Measurements from ENCODE around the gene PTGES. TPM values are rescaled to one million over a fixed set of nuclear protein-coding genes. Genes with fewer than 3 reads are reported as not detected.

PTGES gene
- total RNA-seq, 2 donors from 2014 or later: not detected

DNA sequence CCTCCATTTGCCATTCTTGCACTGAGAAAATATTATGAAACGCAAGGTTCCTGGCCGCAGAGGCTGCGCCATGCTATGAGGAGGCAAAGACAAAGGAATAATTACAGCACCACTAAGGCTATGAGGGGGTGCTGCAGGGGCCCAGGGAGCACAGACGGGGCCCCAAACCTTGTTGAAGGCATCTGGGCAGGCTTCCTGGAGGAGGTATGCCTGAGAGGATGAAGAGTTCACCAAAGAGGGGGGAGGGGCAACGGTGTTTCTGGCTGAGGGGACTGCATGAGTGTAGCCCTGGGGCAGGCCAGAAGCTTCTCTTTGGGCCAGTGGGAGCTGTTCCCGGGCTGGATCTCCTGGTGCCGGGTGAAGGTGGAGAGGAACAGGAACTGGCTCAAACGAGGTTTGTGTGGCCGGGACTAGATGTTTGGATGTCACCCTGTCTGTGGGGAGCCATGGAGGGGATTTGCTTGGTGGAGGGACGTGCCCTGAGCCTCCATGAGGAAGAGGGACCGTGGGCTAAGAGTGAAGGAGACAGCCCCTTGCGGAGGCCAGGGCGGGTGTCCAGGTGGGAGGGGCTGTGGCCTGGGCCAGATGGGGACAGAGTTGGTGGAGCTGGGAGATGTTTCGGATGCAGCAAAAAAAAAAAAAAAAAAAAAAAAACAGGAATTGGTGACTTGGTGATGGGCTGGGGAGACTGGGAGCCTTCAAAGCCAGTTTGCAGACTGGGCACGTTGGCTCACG, 28.2 kb downstream of the PTGES start:
- no peak overlapping the region for H3K4me3 Mint-ChIP-seq
- H3K27ac Mint-ChIP-seq: no peak overlapping the region
- H3K27me3 Mint-ChIP-seq: peaks cover 9% of the 10 kb centered on the region
- H3K9me3 Mint-ChIP-seq: no peaks in the 10 kb centered on the region
- H3K36me3 Mint-ChIP-seq (ENCODE audit: low read depth): no peaks in the 10 kb centered on the region
- ATAC-seq (replicated peaks): no peak
- no peaks in the 10 kb centered on the region for H3K4me1 Mint-ChIP-seq

DNA sequence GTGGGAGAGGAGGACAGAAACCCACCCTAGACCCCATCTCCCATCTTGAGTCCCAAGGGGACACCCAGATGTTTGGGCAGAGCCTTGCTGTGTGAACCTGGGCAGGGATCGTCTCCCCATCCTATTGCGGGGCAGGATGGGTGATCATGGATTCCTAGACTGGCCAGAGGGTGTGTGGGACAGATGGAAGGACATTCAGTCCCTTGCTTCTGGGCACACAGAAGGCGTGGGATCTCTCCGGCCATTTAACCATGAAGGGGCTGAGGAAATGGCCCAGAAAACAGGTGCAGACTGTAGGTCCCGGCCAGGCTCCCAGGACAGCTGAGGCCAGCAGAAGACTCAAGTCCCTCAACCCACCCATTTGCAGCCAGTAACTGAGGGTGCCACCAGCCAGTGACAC, 29.9 kb downstream of the PTGES start:
- Mint-ChIP-seq H3K4me1 (no peaks in the 10 kb centered on the region), H3K9me3 (no peaks in the 10 kb centered on the region), H3K27ac (no peak overlapping the region), H3K36me3 (ENCODE audit: low read depth) (no peaks in the 10 kb centered on the region), H3K27me3 (peaks cover 7% of the 10 kb centered on the region), H3K4me3 (no peak overlapping the region)
- no peak for ATAC-seq (replicated peaks)

DNA sequence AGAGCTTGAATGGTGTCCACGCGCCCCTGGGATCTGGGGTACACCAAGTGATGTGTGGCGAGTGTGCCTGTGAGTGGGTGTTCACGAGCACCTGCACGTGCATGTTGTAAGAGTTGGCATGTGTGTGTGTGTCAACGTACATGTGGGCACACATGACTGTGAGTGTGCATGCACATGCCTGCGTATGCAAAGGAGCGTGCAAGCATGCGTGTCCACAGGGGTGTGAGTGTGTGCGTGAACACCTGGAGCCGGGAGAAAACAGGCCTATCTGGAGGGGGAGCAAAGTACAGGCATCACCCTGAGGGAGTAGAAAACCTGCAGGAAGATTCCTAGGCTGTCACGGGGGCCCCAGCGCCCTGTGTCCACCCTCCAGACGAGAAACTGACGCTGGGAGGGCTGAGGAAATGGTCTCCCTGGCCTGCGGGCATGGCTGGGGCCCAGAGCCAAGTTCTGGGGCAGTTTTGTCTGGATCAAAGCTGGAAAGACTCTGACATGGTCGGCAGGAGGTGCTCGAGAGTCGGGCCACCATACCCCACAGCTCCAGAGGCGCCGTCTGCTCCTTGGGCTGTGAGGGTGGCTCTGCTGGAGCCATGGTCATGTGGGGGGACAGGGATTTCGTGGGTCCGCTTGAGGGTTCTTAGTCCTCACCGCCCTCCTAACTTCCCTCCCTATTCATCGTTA, 31.8 kb downstream of the PTGES start:
- Mint-ChIP-seq H3K4me3 (no peak overlapping the region), H3K9me3 (no peaks in the 10 kb centered on the region), H3K27me3 (peaks cover 7% of the 10 kb centered on the region), H3K4me1 (no peaks in the 10 kb centered on the region), H3K27ac (no peak overlapping the region), H3K36me3 (ENCODE audit: low read depth) (no peaks in the 10 kb centered on the region)
- no peak for ATAC-seq (replicated peaks)

DNA sequence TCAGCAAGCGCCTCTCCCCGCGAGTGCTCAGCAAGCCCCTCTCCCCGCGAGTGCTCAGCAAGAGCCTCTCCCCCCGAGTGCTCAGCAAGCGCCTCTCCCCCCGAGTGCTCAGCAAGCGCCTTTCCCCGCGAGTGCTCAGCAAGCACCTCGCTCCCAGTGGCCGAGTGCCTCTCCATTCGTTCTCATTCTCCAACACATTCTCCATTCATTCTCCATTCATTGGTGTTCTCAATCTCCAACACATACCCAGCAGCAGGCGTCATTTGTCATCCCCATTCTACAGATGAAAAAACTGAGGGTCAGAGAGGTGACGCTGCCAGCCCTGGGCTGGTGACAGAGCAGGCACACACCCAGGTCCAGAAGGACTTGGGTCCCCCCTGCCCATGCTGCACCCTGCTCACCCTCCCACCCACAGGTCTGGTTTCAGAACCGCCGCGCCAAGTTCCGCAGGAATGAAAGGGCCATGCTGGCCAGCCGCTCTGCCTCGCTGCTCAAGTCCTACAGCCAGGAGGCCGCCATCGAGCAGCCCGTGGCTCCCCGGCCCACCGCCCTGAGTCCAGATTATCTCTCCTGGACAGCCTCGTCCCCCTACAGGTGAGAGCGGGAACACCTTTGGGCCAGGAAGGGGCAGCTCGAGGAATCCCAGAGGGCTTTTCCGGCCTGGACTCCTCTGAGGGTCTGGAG, 32.5 kb downstream of the PTGES start:
- Mint-ChIP-seq H3K27ac (no peak overlapping the region), H3K27me3 (peaks cover 10% of the 10 kb centered on the region), H3K9me3 (no peaks in the 10 kb centered on the region), H3K36me3 (ENCODE audit: low read depth) (no peaks in the 10 kb centered on the region), H3K4me1 (no peaks in the 10 kb centered on the region), H3K4me3 (no peak overlapping the region)
- ATAC-seq (replicated peaks): no peak

DNA sequence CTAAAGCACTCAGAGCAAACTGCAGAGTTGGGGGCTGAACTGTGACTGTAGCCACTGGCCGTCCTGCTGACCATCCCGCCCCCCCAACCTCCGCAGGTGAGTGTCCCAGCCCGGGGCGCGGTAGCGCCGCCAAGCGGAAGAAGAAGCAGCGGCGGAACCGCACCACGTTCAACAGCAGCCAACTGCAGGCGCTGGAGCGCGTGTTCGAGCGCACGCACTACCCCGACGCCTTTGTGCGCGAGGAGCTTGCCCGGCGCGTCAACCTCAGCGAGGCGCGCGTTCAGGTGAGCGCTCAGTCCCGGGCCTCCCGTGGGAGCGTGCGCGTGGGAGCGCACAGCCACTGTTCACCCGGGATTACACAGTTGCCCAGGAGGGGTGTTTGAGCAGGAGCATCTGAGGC, 33.7 kb downstream of the PTGES start:
- no peak for ATAC-seq (replicated peaks)
- H3K9me3 Mint-ChIP-seq: no peaks in the 10 kb centered on the region
- H3K36me3 Mint-ChIP-seq (ENCODE audit: low read depth): no peaks in the 10 kb centered on the region
- no peak overlapping the region for H3K27ac Mint-ChIP-seq
- H3K4me1 Mint-ChIP-seq: no peaks in the 10 kb centered on the region
- peaks cover 7% of the 10 kb centered on the region for H3K27me3 Mint-ChIP-seq
- H3K4me3 Mint-ChIP-seq: no peak overlapping the region

DNA sequence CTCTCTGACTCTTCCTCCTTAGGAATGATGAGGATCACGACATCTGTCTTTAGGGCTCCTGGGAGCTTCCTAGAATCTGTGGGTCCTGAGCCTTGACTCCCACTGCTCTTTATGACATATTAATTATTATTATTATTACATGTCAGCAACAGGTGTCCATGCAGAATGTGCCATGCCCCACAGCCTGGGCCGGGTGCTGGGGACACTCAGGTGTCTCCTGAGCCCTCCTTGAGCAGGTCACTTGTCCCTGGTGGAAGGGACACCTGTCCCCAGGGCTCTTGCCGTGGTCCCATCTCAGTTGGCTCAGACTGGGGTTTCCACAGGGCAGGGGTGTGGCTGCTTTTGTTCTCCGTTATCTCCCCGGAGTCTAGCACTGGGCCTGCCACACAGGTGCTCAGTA, 34.2 kb downstream of the PTGES start:
- Mint-ChIP-seq H3K36me3 (ENCODE audit: low read depth) (no peaks in the 10 kb centered on the region), H3K27me3 (peaks cover 7% of the 10 kb centered on the region), H3K9me3 (no peaks in the 10 kb centered on the region), H3K4me1 (no peaks in the 10 kb centered on the region), H3K4me3 (no peak overlapping the region), H3K27ac (no peak overlapping the region)
- no peak for ATAC-seq (replicated peaks)

DNA sequence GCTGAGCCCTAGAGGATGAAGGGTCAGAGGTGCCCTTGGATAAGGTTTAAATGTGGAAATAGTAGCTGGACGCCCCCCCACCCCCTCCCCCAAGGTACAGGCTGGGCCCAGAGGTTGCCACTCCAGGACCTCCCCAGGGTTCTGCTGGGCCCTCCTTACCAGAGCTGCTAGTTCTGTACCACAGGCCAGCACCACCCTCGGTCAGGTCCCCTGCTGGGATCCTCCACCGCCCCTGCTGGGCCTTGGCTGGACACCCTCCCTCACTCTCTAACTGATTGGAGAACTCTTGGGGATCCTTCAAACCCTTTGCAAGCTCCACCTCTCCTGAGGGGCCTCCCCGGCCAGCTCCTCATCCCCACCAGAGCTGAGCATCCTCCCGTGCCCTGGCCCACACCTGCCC, 34.9 kb downstream of the PTGES start:
- no peak for ATAC-seq (replicated peaks)
- Mint-ChIP-seq H3K4me1 (no peaks in the 10 kb centered on the region), H3K9me3 (no peaks in the 10 kb centered on the region), H3K27ac (no peak overlapping the region), H3K36me3 (ENCODE audit: low read depth) (no peaks in the 10 kb centered on the region), H3K4me3 (no peak overlapping the region), H3K27me3 (peaks cover 7% of the 10 kb centered on the region)

DNA sequence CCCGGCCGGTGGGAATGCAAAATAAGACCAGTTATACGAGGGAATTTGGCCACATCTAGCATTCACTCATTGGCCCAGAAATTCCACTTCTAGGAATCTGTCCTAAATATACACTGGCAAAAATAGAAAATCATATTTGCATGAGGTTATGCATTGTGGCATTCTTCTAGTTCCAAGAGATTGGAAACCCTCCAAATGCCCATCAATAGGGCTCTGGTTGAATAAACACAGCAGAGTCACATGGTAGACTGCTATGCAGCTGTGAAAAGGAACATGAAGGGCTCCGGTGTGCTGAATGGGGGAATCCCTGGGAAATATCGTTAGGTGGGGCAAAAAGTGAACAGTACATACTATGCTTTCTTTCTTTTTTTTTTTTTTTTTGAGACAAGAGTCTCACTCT, 36.8 kb downstream of the PTGES start:
- peaks cover 5% of the 10 kb centered on the region for H3K4me1 Mint-ChIP-seq
- H3K27me3 Mint-ChIP-seq: peaks cover 7% of the 10 kb centered on the region
- H3K9me3 Mint-ChIP-seq: no peaks in the 10 kb centered on the region
- H3K4me3 Mint-ChIP-seq: no peak overlapping the region
- no peak overlapping the region for H3K27ac Mint-ChIP-seq
- no peaks in the 10 kb centered on the region for H3K36me3 Mint-ChIP-seq (ENCODE audit: low read depth)
- no peak for ATAC-seq (replicated peaks)

DNA sequence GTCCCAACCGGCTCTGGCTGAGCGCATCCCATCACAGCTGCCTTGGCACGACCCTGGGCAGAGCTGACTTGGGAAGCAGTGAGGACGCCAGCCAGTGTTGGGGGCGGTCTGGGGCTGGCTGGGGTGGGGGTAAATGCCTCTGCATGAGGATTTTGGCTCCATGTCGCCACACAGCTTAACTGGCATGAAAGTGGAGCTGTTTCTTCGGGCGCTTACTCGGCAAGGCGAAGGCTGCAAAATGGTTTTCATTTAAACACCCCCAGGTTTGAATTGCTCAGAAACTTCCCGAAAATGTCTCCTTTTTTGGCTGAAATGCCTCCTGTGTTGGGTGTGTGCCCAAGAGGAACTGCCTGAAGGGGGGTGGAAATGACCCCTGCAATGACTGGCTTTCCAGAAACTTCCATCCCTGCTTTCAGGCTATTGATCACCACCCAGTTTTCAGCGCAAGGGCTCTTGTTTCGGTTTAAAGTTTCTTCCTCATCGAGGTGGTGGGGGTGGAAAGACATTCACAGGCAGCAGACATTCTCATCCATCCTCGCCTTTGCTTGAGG, 38.3 kb downstream of the PTGES start:
- Mint-ChIP-seq H3K9me3 (no peaks in the 10 kb centered on the region), H3K27me3 (peaks cover 3% of the 10 kb centered on the region), H3K4me3 (no peak overlapping the region), H3K4me1 (peaks cover 5% of the 10 kb centered on the region), H3K27ac (no peak overlapping the region), H3K36me3 (ENCODE audit: low read depth) (no peaks in the 10 kb centered on the region)
- ATAC-seq (replicated peaks): no peak

DNA sequence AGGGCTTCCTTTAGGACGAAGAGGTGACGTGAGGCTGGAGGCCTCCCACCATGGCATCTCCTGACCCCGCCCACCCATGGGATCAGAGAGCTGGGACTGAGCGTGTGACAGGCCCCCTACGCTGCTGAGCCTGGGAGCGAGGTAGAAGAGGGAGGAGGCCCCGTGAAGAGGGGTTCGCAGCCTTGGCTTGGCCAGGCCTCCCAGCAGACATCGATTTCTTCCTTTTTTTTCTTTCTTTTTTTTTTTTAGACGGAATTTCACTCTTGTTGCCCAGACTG, 39.5 kb downstream of the PTGES start:
- no peaks in the 10 kb centered on the region for H3K9me3 Mint-ChIP-seq
- H3K4me1 Mint-ChIP-seq: peaks cover 5% of the 10 kb centered on the region
- no peak overlapping the region for H3K27ac Mint-ChIP-seq
- ATAC-seq (replicated peaks): no peak
- no peak overlapping the region for H3K4me3 Mint-ChIP-seq
- H3K27me3 Mint-ChIP-seq: peaks cover 3% of the 10 kb centered on the region
- no peaks in the 10 kb centered on the region for H3K36me3 Mint-ChIP-seq (ENCODE audit: low read depth)

DNA sequence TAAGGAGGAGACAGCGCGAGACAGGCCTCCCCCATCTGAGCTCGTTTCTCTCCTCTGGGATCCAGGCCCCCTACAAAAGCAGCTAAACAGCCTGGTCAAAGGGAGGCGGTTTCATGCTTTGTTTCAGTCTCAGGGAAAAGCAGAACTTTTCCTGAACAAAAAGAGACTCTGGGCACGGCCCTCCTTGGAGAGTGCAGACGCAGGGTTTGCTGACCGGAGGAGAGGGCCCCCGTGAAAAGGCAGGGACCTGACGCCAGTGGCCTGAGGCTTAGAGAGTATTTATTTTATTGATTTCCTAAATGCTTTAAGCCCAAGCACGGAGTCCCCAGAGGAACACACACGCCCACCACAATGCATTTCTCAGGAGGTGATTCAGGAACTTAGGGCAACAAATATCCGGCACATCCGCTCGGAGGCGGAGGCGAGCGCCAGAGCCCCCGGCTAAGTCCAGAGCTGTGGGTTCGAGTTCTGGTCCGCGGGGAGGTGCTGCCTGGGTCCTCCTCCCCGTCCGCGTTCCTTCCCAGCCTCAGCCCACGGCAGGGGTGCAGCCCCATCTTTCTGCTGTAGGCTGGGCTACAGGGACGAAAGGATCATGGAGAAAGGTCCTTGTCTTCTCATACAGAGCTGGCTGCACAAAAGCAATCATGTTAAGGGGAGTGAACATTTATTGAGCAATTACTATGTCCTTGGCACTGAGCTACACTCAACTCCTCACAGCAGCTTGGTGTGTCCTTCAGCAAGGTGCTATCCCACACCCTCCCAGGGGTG, 40.0 kb downstream of the PTGES start:
- no peak for ATAC-seq (replicated peaks)
- H3K4me3 Mint-ChIP-seq: no peak overlapping the region
- no peaks in the 10 kb centered on the region for H3K9me3 Mint-ChIP-seq
- no peak overlapping the region for H3K27ac Mint-ChIP-seq
- H3K4me1 Mint-ChIP-seq: peaks cover 5% of the 10 kb centered on the region
- H3K36me3 Mint-ChIP-seq (ENCODE audit: low read depth): no peaks in the 10 kb centered on the region
- peaks cover 3% of the 10 kb centered on the region for H3K27me3 Mint-ChIP-seq

DNA sequence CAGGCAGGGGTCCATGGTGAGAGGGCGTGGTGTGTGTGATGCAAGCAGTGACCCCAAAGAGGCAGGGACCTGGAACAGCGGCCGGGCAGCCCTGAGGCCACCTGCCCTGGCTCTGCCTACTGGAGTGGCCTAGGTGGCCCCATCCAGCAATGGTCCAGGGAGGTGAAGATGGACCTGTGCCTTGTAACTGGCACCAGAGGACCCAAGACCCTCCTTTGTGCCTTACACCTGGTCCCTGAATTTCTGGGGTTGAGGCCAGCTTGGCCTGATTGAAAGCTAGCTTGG, 42.7 kb downstream of the PTGES start:
- no peaks in the 10 kb centered on the region for H3K27me3 Mint-ChIP-seq
- no peak for ATAC-seq (replicated peaks)
- H3K36me3 Mint-ChIP-seq (ENCODE audit: low read depth): no peaks in the 10 kb centered on the region
- H3K27ac Mint-ChIP-seq: no peak overlapping the region
- H3K4me3 Mint-ChIP-seq: no peak overlapping the region
- no peaks in the 10 kb centered on the region for H3K9me3 Mint-ChIP-seq
- peaks cover 5% of the 10 kb centered on the region for H3K4me1 Mint-ChIP-seq

DNA sequence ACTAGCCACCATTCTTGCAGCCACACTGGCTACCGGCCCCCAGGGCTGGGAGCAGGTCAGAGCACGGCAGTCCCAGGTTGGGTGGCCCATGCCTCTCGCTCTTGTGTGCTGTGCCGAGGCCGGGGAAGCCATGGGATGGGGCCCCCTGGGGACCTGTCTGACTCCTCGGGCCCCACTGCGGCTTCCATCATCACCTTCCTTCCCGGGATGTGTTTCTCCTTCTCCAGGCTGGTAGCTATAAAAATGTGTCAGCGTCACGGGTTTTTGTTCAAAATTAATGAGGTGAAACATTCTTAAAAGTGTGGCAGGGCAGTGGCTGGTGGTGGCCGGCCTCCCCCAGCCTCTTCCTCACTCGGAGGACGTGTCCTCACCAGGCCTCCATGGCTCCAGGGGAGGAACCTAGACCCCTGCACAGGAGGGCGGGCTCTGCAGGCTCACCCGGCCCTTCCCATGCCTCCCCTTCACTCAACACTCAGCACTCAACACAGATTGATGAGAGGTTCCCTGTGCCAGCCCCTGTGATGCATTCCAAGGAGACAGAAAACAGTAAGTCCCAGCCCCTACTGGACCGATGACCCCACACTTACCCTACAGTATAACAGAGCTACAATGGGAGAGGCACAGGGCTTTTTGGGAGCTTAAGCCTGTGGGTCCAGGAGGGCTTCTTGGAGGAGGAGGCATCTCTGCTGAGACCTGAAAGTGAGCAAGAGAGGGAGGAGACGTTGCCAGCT, 43.2 kb downstream of the PTGES start:
- no peak overlapping the region for H3K4me3 Mint-ChIP-seq
- no peaks in the 10 kb centered on the region for H3K9me3 Mint-ChIP-seq
- peaks cover 5% of the 10 kb centered on the region for H3K4me1 Mint-ChIP-seq
- no peak overlapping the region for H3K27ac Mint-ChIP-seq
- H3K27me3 Mint-ChIP-seq: no peaks in the 10 kb centered on the region
- ATAC-seq (replicated peaks): no peak
- H3K36me3 Mint-ChIP-seq (ENCODE audit: low read depth): no peaks in the 10 kb centered on the region

DNA sequence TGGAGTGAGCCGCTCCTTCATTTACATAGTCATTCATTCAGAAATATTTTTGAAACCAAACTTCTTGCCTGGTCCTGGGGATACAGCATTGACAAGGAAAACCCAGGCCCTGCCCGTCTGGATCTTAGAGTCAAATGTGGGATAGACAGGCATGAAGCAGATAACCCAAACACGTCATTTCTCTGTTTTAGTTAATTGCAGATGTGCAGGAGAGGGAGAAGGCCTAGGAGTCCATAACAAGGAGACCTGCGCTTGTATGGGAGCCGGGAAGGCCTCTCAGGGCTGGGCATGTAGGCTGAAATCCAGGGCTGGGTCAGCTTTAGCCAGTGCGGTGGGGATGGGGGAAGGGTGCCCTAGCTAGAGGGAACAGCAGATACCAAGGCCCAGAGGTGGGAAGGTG, 44.0 kb downstream of the PTGES start:
- H3K9me3 Mint-ChIP-seq: no peaks in the 10 kb centered on the region
- H3K27me3 Mint-ChIP-seq: no peaks in the 10 kb centered on the region
- no peaks in the 10 kb centered on the region for H3K36me3 Mint-ChIP-seq (ENCODE audit: low read depth)
- peaks cover 5% of the 10 kb centered on the region for H3K4me1 Mint-ChIP-seq
- no peak overlapping the region for H3K4me3 Mint-ChIP-seq
- H3K27ac Mint-ChIP-seq: peak overlapping the region; percentile 18
- no peak for ATAC-seq (replicated peaks)
